ENCODE measurements around the gene TNIK.

GRCh38 chr3:171285287-171285686 lies 174.9 kb downstream of the TNIK start:
- TF ChIP-seq CTCF (IDR thresholded peaks at IDR 0.05): no peak
- TF ChIP-seq POLR2A (IDR thresholded peaks at IDR 0.05; ENCODE audit: low read depth): no peak
- no peak for TF ChIP-seq POLR2AphosphoS5 (IDR thresholded peaks at IDR 0.05)

All from esophagus muscularis mucosa (tissue), 3 donors.